Cardiac muscle cell (in vitro differentiated cells and primary cell): Measurements from ENCODE around the gene PSMC3. TPM values are rescaled to one million over a fixed set of nuclear protein-coding genes. Genes with fewer than 3 reads are reported as not detected.

Experiments used
- DNase-seq, 2 donors: peaks; one replicate each; pipeline versions ENCODE4 v3.0.0 to v3.0.0-alpha.2; 2010 to 2017; ENCODE audit warnings: low read depth in 1 of 2, low spot score in 1 of 2
- H3K27ac ChIP-seq: fragments of 200-600 bp; sonication (generic); 2 replicates; pipeline ENCODE4 v1.5.1; 2016
- H3K27me3 ChIP-seq: fragments of 200-600 bp; sonication (generic); 2 replicates; pipeline ENCODE4 v1.6.0; 2016; ENCODE audit warnings: control low read depth
- H3K36me3 ChIP-seq: fragments of 200-600 bp; sonication (generic); 2 replicates; pipeline ENCODE4 v1.5.1; 2016; ENCODE audit warnings: control low read depth
- H3K4me1 ChIP-seq: fragments of 200-600 bp; sonication (generic); 2 replicates; pipeline ENCODE4 v1.8.1; 2017; ENCODE audit warnings: low read depth, mild to moderate bottlenecking, mixed run types
- H3K4me3 ChIP-seq: fragments of 200-600 bp; sonication (generic); 2 replicates; pipeline ENCODE4 v1.5.1; 2016; ENCODE audit warnings: mild to moderate bottlenecking
- H3K9me3 ChIP-seq: fragments of 200-600 bp; sonication (generic); 2 replicates; pipeline ENCODE4 v1.5.1; 2017; ENCODE audit warnings: low read depth, mild to moderate bottlenecking, control low read depth
- CTCF ChIP-seq: IDR thresholded peaks from 2 replicates; pipeline ENCODE4 v1.5.1; 2012; ENCODE audit warnings: low read depth, mild to moderate bottlenecking, low read length
- polyA plus RNA-seq: library from polyadenylated mRNA; unstranded; fragments of >200 nt; fragmentation: Nextera tagmentation; extraction: Ambion mirVana; gene quantifications from 2 replicates; pipeline ENCODE4 v1.2.1, GENCODE V29; 2016
- total RNA-seq: library from RNA; depleted of rRNA; stranded (reverse); fragments of >200 nt; gene quantifications from 2 replicates; pipeline ENCODE4 v1.2.3, GENCODE V29; 2016

The PSMC3 gene
- total and polyA plus RNA-seq, 2 experiments from 2014 or later: 107 to 236 TPM

DNA sequence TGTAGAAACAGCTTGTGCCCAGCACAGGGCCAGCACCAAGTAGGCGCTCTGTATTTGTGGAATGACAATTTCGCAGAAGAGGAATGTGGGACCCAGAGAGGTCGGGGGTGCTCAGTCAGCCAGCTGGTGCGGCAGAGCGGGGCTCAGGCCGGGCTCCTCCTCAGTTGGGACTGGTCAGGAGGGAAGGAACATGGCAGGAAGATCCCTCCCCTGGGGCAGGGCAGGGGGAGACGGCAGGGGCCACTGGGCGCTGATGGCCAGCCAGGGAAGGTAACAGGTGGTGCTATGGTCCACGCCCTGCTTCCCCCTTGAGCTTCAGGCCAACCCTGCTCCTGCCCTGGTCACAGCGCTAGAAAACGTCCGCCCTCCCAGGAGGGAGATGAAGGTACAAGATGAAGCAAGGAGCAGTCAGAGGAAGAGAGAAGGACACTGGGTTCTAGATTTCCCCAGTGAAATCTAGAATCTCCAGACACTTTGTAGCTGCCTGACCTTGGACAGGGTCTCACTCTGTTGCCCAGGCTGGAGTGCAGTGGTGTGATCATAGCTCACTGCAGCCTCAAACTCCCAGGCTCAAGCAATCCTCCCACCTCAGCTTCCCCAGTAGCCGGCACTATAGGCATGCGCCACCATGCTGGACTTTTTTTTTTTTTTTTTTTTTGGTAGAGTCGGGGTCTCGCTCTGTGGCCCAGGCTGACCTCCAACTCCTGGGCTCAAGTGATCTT is 34.4 kb downstream of the PSMC3 start:
- Histone ChIP-seq H3K4me3 (no peak overlapping the region), H3K27me3 (no peaks in the 10 kb centered on the region), H3K4me1 (peaks cover 15% of the 10 kb centered on the region), H3K27ac (no peak overlapping the region), H3K9me3 (no peaks in the 10 kb centered on the region), H3K36me3 (no peaks in the 10 kb centered on the region)
- TF ChIP-seq CTCF: no peak
- DNase-seq: no peak

DNA sequence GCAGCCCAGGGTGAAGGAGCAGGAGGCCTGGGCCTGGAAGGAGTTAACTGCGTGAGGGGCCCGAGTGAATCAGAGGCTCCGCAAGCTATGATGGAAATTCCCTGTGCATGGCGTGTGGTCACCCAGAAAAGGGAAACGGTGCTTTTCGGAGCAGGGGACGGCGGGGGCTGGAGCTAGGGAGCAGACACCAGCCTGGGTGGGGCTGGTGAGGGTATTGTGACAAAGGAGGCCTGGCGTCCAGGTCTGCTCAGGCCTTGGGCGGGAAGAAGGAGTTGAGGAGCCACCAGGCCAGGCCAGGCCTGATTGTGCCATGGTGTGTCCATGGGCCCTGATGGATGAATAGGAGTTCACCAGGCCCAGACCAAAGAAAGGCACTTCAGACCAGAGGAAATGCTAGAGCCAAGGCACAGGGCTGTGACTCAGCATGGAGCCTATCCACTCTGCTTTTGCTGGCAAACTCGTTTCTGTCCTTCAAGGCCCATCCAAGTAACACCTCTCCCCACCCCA is 35.1 kb downstream of the PSMC3 start:
- Histone ChIP-seq H3K36me3 (no peaks in the 10 kb centered on the region), H3K27me3 (no peaks in the 10 kb centered on the region), H3K27ac (no peak overlapping the region), H3K4me1 (peaks cover 15% of the 10 kb centered on the region), H3K9me3 (no peaks in the 10 kb centered on the region), H3K4me3 (no peak overlapping the region)
- no peak for TF ChIP-seq CTCF
- DNase-seq: no peak

DNA sequence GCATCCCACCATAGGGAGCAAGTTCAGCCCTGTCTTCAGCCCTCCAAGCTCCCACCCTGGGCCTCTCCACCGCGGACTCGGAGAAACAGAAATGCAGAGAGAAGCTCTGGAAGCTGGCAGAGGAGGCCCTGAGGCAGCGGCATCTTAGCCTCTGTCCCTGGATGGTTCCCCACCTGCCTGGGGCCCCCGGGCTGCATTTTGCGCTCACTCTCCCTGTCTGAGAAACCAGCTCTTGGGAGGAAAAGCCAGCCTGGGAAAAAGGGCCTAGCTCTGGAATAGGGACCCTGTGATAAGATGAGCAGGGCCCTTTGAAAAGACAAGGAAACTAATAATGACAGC is 35.8 kb downstream of the PSMC3 start:
- Histone ChIP-seq H3K4me1 (peaks cover 15% of the 10 kb centered on the region), H3K9me3 (no peaks in the 10 kb centered on the region), H3K27me3 (no peaks in the 10 kb centered on the region), H3K4me3 (no peak overlapping the region), H3K27ac (no peak overlapping the region), H3K36me3 (no peaks in the 10 kb centered on the region)
- TF ChIP-seq CTCF: no peak
- DNase-seq: no peak

DNA sequence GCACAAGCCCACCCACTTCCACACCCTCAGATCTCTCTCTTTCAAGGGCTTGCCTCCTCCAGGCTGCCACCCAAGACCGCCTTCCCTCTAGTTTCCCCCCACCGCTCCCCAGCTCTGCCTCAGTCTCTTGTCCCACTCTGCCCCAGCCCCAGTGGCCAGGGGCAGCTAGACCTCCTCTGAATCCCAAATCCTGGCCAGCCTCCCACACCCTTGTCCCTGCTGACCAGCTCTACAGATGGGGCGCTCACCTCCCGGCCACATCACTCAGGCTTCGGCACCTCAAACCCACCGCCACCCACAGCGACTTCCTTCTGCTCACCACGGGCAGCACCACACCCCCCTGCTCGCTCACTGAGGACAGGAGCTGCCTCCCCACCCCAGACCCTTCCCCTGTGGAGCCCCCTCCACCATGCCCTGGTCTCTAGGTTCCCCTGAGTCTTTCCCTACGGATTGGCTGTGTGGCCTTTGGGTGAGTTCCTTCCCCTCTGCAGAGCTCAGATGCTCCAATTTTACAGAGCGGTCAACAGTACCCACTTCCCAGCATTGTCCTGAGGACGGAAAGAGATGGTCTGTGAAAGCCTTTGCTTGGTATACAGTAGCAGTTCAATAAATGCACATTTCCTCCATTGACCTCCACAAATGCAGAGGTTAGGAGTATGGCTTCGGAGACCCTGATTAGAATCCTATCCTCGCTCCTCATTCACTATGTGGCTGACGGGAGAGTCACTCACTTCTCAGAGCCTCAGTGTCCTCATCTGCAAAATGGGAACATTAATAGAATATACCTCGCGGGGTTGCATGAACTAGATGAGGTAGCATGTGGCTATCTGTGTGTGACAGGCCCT is 36.4 kb downstream of the PSMC3 start:
- Histone ChIP-seq H3K27ac (no peak overlapping the region), H3K27me3 (no peaks in the 10 kb centered on the region), H3K4me1 (peaks cover 15% of the 10 kb centered on the region), H3K9me3 (no peaks in the 10 kb centered on the region), H3K4me3 (no peak overlapping the region), H3K36me3 (no peaks in the 10 kb centered on the region)
- no peak for DNase-seq
- TF ChIP-seq CTCF: no peak

- TF ChIP-seq CTCF: no peak
- peaks cover 15% of the 10 kb centered on the region for H3K4me1 ChIP-seq
- H3K36me3 ChIP-seq: no peaks in the 10 kb centered on the region
- no peak for DNase-seq
- H3K9me3 ChIP-seq: no peaks in the 10 kb centered on the region
- no peak overlapping the region for H3K27ac ChIP-seq
- no peak overlapping the region for H3K4me3 ChIP-seq
- no peaks in the 10 kb centered on the region for H3K27me3 ChIP-seq
Observed at GRCh38 chr11:47388697-47389576, 37.3 kb downstream of the PSMC3 start.
